Skin of body (tissue), 3 donors: ENCODE data around the gene ATR. TPM values are rescaled to one million over a fixed set of nuclear protein-coding genes. Genes with fewer than 3 reads are reported as not detected.
"Not testable (repeated sequence)": the region's sequence is repeated elsewhere in the genome, so short reads cannot be mapped to it uniquely, and the experiment has no call there.

ENCODE experiments used
- DNase-seq: peaks from one replicate; lab custom pipeline; 2025; lab: John Stamatoyannopoulos, UW
- small RNA-seq: library from RNA; depleted of rRNA; stranded (forward); fragments of <200 nt; gene quantifications from one replicate; pipeline ENCODE3, GENCODE V24; 2014; ENCODE audit warnings: low replicate concordance
- total RNA-seq: library from RNA; depleted of rRNA; stranded (reverse); fragments of >200 nt; gene quantifications from one replicate; pipeline ENCODE4 v1.2.3, GENCODE V29; 2014

ATR gene
- total RNA-seq, 1 donor from 2014 or later, result 31.2 TPM

GRCh38 chr3:142450189-142450588 is 128.3 kb downstream of the ATR start:
- no peak for DNase-seq

GRCh38 chr3:142447852-142448823 is 130.4 kb downstream of the ATR start, which contains the start of gene XRN1:
Gene XRN1, minus strand, starts transcription at chr3:142448037. Its CDS starts 93 bp downstream, at chr3:142447944.
- DNase-seq, result peak; percentile 83

- peak; percentile 55 for DNase-seq
Observed at GRCh38 chr3:142447301-142447851, 131.2 kb downstream of the ATR start.

- DNase-seq, result no peak
Observed at GRCh38 chr3:142445816-142446254, 132.7 kb downstream of the ATR start.

GRCh38 chr3:142444343-142444742 is 134.2 kb downstream of the ATR start:
- DNase-seq, result no peak

GRCh38 chr3:142443060-142443459 is 135.5 kb downstream of the ATR start:
- DNase-seq, result not testable (repeated sequence)

GRCh38 chr3:142439499-142440220 is 138.9 kb downstream of the ATR start:
- not testable (repeated sequence) for DNase-seq

GRCh38 chr3:142438096-142438495 is 140.4 kb downstream of the ATR start:
- not testable (repeated sequence) for DNase-seq

- no peak for DNase-seq
Observed at GRCh38 chr3:142436951-142437585, 141.5 kb downstream of the ATR start.

- DNase-seq, result no peak
Observed at GRCh38 chr3:142434503-142434902, 144.0 kb downstream of the ATR start.

GRCh38 chr3:142433110-142433509 is 145.4 kb downstream of the ATR start:
- no peak for DNase-seq

GRCh38 chr3:142429582-142429981 is 149.0 kb downstream of the ATR start:
- no peak for DNase-seq

- DNase-seq, result no peak
Observed at GRCh38 chr3:142424754-142425153, 153.8 kb downstream of the ATR start.

- no peak for DNase-seq
Observed at GRCh38 chr3:142418926-142419592, 159.5 kb downstream of the ATR start.

- no peak for DNase-seq
Observed at GRCh38 chr3:142417302-142417701, 161.2 kb downstream of the ATR start.

- not testable (repeated sequence) for DNase-seq
Observed at GRCh38 chr3:142400537-142400936, 178.0 kb downstream of the ATR start.

Small RNAs within 50 kb of the gene (small RNA-seq; reads per million reads assigned to genes)
- gene RNA5SP143, result not detected
- gene RNU1-100P, result not detected
- gene RNU6-1294P, result not detected

Other genes with a start within 250 kb of the ATR start
- gene XRN1, start 130.7 kb downstream of the ATR start, total RNA-seq, result 110 TPM
- 1.4 TPM for gene PLS1, start 17.7 kb upstream of the ATR start, total RNA-seq
- 21.8 TPM for gene TRPC1, start 145.3 kb upstream of the ATR start, total RNA-seq